AG09319 (cell line): Measurements from ENCODE around the gene DEGS1.

Experiments used
- DNase-seq: peaks from one replicate; pipeline ENCODE4 v3.0.0-alpha.2; 2010; ENCODE audit warnings: low read depth; ENCODE audit errors: extremely low read depth
- CTCF ChIP-seq: IDR thresholded peaks from 2 replicates; pipeline ENCODE4 v1.5.1; 2011; ENCODE audit warnings: low read depth, mild to moderate bottlenecking, inconsistent platforms, low read length, moderate library complexity

The DEGS1 gene

GRCh38 chr1:224170343-224170742 lies 12.7 kb upstream of the DEGS1 start:
- no peak for DNase-seq
- no peak for TF ChIP-seq CTCF

GRCh38 chr1:224170748-224171478 lies 12.1 kb upstream of the DEGS1 start:
- peak; percentile 26 for TF ChIP-seq CTCF
- no peak for DNase-seq

GRCh38 chr1:224172229-224172628 lies 10.8 kb upstream of the DEGS1 start:
- no peak for TF ChIP-seq CTCF
- DNase-seq: no peak

GRCh38 chr1:224173523-224173922 lies 9.5 kb upstream of the DEGS1 start:
- no peak for DNase-seq
- no peak for TF ChIP-seq CTCF

- no peak for DNase-seq
- TF ChIP-seq CTCF: no peak; the same call in none of the 2 replicates
Measured at GRCh38 chr1:224175617-224176016, 7.4 kb upstream of the DEGS1 start.

- no peak for TF ChIP-seq CTCF
- no peak for DNase-seq
Measured at GRCh38 chr1:224177356-224177999, 5.6 kb upstream of the DEGS1 start.

GRCh38 chr1:224178894-224179293 lies 4.1 kb upstream of the DEGS1 start:
- no peak for TF ChIP-seq CTCF
- no peak for DNase-seq
